ENCODE measurements around the gene GRID1.

The GRID1 gene

DNA sequence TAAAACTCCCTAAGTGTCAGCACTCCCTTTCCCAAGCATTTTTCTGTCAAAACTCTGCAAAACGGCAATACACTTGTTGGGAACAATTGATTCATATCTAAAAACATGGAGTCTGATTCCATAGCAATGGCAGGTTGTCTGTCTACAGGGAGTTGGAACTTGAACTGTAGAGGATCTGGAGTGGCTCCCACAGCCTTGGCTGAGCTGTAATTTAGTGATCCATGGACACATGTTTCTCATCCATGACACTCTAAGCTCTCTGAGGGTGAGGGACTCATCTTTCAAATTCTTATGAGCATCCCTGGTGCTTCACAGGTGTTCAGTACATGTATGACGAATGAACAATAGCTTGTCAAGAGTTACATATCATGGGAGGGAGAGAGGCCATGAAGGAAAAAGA is 466.1 kb downstream of the GRID1 start:
- DNase-seq, result no peak

DNA sequence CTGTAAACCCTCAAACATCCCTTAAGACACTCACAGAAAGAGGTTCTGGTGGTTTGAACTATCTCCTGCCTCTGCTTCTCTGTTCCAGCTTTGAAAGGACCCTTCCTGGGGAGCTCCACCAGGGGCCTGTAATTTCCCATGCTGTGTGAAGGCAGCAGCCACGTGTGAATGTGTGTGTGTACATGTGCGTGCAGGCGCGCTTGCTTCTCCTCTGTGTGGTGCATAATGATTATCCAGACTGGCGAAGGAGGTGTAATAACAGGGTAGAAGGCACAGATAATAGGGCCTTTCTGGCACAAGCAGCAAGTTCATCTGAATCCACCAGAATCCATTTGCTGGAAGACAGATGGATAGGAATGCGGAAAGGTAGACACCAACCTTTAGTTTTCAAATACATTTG is 466.5 kb downstream of the GRID1 start:
- no peak for DNase-seq

DNA sequence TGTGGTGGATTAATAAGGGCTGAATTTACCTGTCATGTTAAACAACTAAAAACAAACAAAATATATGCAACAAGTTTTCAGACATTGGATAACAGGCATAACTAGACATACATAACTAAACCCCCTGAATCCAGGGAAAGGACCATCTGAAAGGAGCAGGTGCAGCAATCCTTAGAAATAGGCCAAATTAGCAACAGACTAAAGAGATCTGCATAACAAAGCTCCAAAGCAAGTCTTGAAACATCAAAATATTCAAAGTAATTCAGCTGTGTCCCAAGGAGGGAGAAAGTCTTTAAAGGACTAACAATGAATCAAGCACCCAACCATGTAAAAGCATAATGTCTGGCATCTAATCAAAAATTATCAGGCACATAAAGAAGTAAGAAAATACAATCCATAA is 475.1 kb downstream of the GRID1 start:
- no peak for DNase-seq

DNA sequence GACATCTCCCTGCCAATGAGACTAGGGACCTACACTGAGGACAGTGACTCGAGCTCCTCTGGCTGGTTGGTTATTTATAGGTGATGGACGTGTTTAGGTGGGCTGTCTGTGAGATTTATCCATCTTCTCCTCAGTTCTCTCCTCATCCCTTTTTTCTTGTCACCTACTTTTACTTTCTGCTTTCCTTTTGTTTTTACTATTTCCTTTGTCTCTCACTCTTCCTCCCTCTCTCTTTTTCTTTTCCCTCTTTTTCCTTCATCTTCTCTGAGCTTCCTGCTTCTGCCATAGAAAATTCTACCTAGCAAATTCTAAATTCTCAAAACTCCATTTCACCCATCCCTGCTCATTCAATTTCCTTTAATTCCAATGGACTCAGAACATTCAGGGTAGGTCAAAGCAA is 478.0 kb downstream of the GRID1 start:
- DNase-seq, result no peak

DNA sequence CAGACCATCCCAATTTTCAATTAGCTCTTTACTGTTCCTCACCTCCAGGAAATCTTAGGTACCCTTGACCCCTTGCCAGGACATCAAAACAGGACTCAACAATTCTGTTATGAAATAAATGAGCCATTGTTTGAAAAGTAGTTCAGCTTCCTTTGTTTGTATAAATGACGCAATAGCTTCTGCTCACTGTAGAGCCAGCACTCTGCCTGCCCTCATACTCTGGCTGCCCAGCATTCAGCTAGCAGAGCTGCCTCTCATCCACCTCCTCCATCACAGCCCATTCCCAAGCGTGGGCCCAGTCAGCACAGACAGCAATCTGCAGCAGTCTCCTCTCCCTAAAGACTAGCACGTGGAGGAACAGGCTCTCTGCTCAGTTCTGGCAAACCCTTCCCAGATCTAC is 478.6 kb downstream of the GRID1 start:
- no peak for DNase-seq

DNA sequence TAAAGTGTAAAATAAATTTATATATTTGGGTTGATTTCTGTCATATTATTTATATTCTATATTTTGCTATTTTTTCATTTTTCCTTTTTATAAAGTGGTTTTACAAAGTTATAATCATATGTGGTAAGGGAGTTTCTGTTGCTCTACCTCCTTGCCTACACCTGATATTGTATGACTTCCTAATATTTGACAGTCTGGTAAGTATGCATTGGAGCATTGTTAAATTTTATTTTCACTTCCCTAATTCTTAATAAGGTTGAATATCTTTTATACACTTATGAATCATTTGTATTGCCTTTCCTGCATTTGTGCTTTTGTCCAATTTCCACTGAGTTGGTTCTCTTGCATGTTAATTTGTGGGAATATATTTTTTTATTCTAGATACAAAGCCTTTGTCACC is 492.4 kb downstream of the GRID1 start:
- no peak for DNase-seq

DNA sequence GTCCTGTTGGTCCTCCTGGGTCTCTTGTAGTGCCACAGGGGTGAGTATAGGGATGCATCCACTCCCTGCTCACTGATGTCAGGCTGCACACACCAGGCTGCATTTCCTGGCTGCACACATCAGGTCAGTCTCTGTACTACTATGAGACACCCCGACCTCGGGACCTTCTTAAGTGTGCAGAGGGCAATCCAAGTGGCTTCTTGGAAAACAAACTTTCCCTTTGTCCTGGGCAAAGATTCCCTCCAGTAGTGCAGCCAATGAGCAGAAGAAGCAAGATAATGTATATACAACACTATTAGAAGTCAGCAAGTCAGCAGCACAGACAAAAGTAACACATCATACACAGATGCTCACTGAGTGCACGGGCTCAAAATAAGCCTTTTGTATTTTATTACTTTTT is 493.5 kb downstream of the GRID1 start:
- no peak for DNase-seq

DNA sequence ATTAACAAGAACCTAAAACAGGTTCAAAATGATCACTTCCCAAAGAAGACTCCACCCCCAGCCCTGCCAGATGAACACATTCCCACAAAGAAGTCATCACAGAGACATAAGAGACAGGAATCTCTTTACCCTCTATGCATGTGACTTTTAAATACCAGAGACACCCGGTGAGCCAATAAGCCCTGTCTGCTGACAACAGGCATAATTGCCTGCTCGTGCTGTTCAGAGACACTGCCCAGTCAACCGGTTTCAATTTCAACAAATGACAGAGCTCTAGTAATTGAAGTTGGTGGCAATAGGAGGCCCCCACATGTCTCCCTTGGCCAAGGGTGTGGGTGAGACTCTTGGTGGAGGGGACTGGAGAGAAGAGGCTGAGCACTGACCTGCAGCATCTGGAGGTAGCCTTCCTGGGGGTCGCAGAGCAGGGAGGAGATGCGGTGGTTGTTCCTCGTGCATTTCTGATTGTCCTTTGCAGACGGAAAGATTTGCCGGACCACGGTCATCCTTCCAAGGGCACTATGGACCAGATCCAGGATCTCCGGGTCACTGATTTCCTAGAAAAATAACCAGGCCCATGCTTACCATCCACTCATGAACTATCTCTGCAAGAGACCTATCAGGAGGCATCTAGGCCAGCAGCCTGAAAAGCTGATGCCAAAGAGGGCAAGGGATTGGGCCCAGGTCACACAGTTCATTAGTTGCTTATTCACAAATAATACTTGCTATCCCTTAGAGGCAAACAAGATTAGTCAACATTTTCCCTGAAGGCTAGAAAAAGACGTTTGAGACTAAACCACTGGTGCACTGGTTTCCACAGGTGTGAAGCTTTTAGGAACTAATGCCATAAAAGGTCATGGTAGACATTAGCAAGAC is 497.7 kb downstream of the GRID1 start:
- DNase-seq, result no peak

DNA sequence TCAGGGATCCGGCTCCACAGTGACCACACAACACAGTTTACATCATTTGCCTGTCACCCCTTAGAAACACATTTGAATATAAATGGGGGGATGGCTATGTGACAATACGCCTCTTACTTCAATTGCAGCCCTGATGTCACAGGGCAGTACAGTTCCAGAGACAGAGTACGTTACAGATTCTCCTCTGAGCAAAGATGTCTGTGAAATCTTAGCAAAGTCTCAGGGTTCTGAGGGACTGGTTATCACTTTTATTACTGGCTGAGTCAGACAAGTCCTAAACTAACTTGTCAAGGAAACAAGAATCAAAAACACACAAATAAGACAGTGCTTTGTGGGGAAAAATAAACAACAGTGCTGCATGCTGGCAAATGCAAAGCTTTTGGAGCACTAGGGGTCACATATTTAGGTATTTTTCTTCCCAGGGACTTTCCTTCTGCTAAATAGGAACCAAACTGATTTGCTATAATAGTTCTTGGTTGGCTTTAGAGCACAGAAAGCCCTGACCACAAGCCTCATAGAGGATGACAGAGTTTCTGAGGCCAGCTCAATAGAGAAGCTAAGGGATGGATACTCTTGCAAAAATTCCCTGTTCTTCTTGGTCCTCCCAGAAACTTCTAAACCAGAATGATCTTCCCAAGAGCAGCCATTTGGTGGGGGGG is 501.6 kb downstream of the GRID1 start:
- no peak for DNase-seq

DNA sequence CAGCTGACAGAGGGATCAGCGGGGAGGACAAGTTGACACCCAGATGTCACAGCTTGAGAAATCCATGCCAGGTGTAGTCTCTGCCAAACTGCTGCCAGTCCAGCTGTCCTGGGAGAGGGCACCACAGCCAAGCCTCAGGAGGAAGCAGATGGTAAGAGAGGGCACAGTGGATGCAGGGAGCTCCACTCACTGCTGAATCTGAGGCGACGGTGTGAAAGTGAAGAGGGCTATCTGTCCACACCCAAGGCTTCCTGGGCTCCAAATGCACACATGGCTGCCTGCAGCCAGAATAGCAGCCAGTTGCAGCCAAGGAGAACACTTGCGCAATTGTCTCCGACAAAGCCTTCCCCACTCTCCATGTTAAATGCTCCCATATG is 502.4 kb downstream of the GRID1 start:
- DNase-seq, result no peak

DNA sequence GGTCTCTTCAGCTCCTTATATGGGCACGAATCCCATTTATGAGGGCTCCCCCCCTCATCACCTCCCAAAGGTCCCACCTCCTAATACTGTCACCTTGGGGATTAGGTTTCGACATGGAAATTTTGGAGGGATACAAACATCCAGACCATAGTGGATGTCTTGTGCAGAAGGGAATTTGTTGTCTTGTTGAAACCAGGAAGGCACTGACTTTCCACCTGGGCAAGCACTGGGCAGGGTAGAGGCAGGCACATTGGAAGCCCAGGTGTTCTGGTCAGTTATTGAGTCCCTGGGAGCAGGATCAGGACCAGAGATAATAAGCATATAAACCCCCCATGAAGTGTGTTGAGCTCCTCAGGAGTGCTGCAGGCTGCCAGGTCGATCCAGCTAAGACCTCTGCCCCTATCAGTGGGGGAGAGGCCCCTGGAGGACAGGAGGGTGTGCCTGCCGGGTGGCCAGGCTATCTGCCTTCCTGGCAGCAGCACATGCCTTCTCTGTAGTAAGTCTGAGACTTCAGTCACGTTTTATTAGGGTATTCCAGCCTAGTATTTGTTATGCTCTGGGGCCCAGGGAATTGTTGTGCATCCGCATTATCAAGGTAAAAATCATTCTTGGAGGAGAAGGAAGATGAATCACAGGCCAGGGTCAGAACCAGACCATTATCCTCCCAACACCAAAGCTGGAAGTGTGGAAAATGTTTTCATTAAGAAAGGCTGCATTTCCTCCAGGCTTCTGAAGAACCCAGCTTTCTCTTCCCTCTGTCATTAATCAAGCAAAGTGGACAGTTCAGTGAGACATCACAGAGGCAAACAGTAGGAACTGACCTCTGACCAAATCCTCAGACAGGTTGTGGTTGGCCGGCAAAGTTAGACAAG is 503.1 kb downstream of the GRID1 start:
- DNase-seq, result no peak

DNA sequence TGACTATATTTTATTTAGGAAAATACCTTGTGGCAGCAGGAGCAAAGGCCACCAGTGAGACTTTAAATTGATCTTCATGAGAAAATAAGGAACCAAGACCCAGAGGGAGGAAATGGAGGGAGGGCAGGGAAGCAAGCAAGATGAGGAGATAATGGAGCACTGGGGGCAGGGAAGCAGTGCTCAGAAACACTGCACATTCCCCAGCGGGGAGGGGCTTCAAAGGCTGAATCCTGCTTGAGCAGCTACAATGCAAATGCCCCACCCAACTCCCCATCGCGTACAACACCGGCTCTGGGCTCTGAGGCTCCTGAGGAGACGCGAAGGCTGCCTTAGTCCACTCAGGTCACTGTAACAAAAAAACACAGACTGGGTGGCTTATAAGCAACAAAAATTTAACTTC is 503.8 kb downstream of the GRID1 start:
- no peak for DNase-seq

DNA sequence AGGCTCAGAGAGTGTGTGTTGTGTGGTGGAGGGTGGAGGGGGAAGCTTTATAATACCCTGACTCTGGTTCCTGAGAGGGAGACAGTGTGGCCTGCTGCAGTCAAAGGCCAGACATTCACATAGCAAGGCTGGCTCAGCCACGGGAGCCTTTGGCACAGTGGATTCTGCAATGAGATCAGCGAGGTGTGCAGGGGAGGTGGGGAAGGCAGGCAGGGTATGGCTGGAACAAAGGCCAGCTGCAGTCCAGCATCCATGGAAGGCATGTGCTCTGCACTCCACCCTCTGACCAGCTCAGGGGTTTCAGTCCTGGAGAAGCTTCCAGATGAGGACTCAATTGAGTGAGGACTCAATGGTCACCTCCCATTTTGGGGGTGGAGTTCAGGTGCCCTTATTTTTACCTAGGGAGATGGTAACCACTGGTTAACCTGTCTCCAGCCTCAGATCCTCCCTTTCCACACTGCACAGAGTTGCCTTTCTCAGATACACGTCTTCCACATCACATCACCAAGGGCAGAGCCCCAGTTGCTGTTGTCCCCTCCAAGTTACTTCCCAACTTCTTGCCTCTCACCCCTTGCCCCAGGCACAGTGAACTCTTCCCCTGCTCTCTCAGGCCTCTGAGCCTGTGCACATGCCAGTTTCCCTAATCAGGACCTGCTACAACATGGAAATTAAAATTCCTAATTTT is 504.9 kb downstream of the GRID1 start:
- DNase-seq, result no peak

DNA sequence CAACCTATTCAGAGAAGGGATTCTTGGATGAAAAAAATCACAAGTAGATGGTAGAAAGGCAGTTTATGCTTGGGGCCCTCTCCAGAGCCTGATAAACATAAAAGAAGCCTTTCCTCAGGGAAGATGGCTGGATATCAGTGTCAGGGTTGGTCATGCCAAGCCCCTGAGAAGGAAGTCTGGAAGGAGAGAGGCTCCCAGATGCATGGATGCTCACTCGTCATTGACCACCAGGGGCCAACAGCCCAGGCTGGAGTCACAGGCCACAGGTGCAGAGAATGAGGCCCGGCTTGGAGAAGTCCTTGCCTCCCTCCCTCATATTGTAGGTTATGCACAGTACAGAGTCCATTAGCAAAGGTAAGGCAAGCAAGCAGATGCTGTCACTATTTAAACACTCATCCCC is 506.7 kb downstream of the GRID1 start:
- no peak for DNase-seq

DNA sequence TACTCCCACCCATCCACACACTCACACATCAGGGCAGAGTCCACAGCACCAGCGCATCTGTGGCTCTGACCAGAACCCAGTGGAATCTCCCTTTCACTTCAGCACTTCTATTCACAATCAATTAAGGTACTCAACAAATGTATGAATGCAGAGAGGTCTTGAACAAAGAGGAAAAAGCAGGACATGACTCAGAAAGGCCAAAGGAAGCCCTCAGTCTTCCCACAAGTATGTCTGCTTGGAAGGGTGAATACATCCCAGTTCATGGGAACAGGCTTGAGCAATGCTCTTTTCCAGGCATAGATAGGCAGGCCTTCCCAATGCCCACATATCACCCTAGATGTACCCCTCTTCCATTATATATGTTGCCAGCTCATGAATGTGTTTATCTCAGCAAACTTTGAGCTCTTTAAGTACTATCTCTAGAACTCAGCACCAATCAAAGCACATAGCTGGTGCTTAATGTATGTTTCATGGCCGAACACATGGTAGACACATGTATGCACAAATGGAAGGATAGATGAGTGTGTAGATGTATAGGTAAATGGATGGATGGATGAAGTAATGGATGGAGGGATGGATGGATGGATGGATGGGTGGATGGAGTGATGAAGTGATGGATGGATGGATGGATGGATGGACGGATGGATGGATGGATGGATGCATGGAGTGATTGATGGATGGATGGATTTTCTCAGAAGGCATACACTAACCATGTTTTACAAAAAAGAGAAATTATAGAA is 507.6 kb downstream of the GRID1 start:
- no peak for DNase-seq

DNA sequence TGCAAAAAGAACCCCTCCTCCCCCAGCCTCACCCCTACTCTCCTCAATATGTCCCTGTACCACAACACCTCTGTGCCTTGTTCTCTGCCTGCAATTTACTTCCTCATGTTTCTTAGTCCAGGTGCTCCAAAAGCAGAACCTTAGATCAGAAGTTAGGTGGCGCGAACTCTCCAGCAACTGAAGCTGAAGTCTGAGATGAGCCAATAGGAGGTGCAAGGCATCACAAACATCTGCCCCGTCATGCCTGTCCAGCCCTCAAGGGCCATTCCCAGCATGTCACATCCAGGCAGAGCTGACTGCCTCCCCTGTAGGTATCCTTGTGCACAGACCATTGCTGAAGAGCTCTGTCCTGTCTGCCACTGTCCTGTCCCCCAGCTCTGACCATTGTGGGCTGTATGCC is 508.8 kb downstream of the GRID1 start:
- no peak for DNase-seq

DNA sequence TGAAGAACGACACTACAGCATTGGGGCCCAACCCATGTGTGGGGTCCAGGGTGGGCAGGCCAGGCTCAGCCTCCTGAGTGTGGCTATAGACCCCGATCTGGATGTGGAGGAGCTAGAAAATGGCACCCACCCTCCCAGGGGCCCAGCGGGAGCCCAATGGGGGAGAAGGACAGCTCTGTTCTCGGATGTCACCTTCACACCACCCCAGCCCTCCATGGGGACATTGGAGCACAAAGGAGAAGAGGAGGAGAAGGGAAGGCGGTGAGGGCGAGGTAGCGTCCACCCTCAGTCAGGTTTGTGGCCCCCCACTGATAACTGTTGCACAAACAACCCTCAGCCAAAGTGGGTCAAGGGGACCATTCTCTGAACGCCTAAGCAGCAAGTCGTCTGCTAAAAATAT is 509.3 kb downstream of the GRID1 start:
- DNase-seq, result no peak

DNA sequence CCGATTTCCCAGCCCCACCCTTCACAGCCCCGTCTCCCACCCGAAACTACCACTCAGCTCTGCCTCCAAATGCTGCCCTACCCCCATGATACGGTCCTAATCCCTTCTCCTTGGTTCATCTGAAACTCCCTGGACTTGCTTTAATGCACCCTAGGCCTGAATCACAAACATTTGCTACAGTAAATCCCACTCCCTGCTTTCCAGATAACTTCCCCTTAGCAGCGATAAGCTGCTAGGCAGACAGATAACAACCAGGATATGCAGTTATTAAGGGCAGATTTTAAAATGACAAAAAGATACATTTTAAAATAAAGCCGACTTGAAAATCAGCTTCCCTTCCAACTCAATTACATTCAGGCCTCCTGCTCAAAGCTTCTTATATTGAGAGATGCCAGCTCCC is 514.7 kb downstream of the GRID1 start:
- no peak for DNase-seq

DNA sequence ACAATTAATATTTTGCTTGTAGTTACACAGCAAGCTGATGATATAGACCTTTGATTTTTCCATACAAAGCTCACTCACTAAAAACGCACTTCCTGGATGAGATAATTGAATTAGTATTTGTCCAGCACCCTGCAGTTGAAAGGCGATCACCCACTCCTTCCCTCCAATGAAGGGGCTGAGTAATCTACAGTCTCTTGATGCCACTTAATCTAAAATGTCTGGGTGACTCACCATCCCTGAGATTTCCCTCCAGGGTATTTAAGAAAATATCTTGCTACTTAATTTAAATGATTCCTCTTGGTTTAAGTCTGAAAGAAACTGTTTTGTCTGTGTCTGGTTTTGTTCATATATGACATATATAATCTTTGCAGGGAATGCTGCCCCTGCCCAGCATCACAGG is 515.3 kb downstream of the GRID1 start:
- DNase-seq, result no peak

DNA sequence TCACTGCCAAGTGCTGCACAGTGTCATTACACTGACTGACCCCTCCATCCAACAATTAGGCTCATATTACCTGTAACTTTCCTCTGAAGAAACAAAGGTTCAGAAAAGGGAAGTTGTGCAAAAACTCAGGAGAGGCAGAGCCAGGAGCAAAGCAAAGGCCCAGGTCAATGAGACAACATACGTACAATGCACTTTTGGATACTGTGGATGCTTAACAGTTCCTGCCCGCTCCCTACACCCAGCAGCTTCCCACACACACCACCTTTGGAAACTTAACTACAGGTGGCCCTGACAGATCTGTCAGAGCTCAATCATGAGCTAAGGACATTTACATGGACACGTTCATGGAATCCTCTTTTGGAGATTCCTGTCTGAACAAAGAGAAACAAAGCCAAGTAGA is 515.9 kb downstream of the GRID1 start:
- no peak for DNase-seq

DNA sequence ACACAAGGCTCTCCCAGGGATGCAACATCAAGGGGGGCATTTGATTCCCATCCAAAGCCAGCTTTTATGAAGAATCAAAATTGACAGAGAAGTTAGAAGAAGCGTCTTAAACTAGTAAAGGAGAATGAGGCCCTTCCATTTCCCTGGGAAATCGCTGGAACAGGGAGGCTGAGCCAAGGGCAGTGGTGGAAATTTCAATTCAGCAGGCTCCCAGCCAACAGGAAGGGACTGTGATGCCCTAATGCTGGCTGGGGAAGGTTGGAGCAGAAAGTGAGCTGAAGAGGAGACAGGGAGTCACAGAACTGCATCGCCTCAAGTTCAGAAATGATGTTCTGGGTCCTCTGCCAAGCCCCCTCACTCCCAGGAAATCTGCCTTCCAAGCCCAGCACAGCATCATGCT is 517.3 kb downstream of the GRID1 start:
- DNase-seq, result no peak

DNA sequence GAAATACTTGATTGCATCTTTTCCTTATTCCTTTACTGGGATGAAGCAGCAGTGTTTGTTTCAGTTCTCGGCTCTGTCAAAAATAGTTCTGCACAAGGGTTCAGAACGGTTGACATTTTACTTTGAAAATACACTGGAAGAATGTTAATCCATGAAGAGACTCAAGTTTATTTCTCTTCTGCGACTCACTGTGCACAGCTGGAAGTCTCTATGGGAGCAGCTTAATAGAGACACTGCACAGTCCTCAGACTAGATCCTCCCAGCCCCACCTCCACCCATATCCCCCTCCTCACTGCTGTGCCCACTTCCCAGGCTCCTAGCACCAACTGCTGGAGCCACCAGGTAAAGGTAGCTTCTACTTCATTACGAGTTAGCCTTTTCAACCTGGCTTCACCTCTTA is 517.8 kb downstream of the GRID1 start:
- no peak for DNase-seq
